Thyroid gland (tissue), 4 donors: ENCODE results near the gene MAP1B.

Experiments
- POLR2A ChIP-seq, 2 donors: fragments of 450-650 bp; IDR thresholded peaks; one replicate each; pipeline ENCODE4 v1.6.1; 2017; ENCODE audit warnings: antibody characterized with exemption in 2 of 2, mild to moderate bottlenecking in 2 of 2, moderate library complexity in 1 of 2
- TF ChIP-seq, protein P1 (sequence below), 6 experiments: fragments of 200-600 bp in 3 of 6; fragments of 450-650 bp in 3 of 6; sonication (generic) in 3 of 6; IDR thresholded peaks; one replicate each; pipeline ENCODE4 v1.5.1; 2016 to 2019; ENCODE audit warnings: antibody characterized with exemption in 6 of 6, mild to moderate bottlenecking in 2 of 6, inconsistent platforms in 1 of 6, moderate library complexity in 1 of 6

DNA sequence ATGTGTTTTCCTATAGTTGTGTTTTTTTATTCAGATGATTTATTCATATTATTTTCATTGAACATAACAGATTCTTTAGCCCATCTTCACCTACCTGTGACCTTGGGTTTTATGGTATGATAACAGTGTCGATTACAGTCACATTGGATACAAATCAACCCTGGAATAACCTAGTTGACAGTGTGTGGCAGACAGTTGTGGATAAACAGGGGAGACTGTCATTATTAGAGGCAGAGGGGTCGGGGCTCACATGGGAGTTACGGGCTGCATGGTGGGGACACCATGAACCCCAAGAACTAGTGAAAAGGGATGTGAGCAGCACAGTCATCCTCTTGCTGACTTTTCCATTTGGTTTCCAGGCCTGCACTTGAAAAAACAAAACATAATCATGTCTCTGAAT lies 29.9 kb upstream of the MAP1B start:
- TF ChIP-seq, protein P1, sequence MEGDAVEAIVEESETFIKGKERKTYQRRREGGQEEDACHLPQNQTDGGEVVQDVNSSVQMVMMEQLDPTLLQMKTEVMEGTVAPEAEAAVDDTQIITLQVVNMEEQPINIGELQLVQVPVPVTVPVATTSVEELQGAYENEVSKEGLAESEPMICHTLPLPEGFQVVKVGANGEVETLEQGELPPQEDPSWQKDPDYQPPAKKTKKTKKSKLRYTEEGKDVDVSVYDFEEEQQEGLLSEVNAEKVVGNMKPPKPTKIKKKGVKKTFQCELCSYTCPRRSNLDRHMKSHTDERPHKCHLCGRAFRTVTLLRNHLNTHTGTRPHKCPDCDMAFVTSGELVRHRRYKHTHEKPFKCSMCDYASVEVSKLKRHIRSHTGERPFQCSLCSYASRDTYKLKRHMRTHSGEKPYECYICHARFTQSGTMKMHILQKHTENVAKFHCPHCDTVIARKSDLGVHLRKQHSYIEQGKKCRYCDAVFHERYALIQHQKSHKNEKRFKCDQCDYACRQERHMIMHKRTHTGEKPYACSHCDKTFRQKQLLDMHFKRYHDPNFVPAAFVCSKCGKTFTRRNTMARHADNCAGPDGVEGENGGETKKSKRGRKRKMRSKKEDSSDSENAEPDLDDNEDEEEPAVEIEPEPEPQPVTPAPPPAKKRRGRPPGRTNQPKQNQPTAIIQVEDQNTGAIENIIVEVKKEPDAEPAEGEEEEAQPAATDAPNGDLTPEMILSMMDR (IDR thresholded peaks at IDR 0.05) = no peak
- no peak for TF ChIP-seq POLR2A (IDR thresholded peaks at IDR 0.05)
